ENCODE data around the gene DNM2. TPM values are rescaled to one million over a fixed set of nuclear protein-coding genes. Genes with fewer than 3 reads are reported as not detected.

Gene DNM2
- total and polyA plus RNA-seq, 12 donors, result 78.9 to 206 (median 131) TPM

DNA sequence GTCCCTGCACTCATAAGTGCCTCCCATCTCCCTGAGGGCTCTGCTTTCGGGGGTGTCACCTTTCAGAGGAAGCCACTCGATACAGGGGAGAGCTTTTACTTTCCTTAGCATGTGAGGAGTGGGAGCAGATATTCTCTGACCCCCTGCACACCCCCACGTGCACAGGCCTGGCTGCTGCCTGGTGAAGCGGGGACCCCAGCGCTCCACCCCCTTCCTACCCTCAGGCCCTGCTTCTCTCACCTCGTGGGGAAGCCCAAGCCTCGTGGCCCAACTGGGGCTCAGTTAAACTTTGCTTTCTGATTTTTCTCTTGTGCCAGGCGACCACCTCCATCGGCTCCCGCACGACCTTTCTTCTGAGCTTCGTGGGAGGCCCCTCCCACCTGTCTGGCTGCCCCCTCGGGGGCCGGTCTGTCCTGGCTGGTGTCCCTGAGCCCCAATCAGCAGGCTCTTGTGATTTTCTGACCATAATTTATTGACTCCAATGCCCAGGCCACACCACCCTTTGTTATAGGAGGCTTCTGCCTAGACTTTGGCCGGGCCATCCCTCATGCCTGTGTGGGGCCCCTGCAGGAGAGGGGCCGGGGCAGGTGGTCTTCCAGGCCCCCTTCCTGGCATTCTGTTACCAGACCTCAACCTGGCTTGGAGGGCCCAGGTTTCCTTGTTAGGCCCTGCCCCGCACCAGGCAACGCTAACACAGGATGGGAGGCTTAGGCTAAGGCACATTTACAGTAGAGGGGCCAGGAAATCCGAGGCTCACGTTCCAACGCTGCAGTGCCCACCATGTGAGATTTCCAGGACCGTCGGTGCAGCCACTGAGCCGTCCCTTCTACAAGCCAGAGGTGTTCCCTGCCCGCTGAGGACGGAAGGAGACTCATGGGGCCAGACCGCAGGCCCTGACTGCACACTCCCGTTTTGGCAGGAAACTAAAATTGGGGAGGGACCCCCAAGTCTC is 114.4 kb downstream of the DNM2 start:
- ATAC-seq (no peak), DNase-seq (no peak)
- no peaks in the 10 kb centered on the region for H3K27me3 ChIP-seq
- H3K4me3 ChIP-seq, result no peak overlapping the region
- no peak overlapping the region for H3K27ac ChIP-seq
- 74 to 79% methylated on average over 28 of the region's 28 CpGs for WGBS, 2 donors
- peaks cover 0 to 16% (median 5%) of the 10 kb centered on the region in 9 donors for H3K4me1 ChIP-seq
- peaks cover 0 to 8% (median 6%) of the 10 kb centered on the region in 11 donors for H3K9me3 ChIP-seq
- intact Hi-C loops (cut with DNase I), result no loop called here
- TF ChIP-seq, protein P1, sequence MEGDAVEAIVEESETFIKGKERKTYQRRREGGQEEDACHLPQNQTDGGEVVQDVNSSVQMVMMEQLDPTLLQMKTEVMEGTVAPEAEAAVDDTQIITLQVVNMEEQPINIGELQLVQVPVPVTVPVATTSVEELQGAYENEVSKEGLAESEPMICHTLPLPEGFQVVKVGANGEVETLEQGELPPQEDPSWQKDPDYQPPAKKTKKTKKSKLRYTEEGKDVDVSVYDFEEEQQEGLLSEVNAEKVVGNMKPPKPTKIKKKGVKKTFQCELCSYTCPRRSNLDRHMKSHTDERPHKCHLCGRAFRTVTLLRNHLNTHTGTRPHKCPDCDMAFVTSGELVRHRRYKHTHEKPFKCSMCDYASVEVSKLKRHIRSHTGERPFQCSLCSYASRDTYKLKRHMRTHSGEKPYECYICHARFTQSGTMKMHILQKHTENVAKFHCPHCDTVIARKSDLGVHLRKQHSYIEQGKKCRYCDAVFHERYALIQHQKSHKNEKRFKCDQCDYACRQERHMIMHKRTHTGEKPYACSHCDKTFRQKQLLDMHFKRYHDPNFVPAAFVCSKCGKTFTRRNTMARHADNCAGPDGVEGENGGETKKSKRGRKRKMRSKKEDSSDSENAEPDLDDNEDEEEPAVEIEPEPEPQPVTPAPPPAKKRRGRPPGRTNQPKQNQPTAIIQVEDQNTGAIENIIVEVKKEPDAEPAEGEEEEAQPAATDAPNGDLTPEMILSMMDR (IDR thresholded peaks at IDR 0.05), result no peak
- peaks cover 0 to 80% (median 43%) of the 10 kb centered on the region in 9 donors for H3K36me3 ChIP-seq

GRCh38 chr19:10832939-10833296 is 115.0 kb downstream of the DNM2 start:
- DNase-seq (no peak), ATAC-seq (no peak)
- Histone ChIP-seq H3K4me3 (no peak overlapping the region), H3K36me3 (peaks cover 0 to 74% (median 41%) of the 10 kb centered on the region in 9 donors), H3K4me1 (peaks cover 0 to 16% (median 5%) of the 10 kb centered on the region in 9 donors), H3K27ac (no peak overlapping the region), H3K9me3 (peaks cover 0 to 9% (median 6%) of the 10 kb centered on the region in 11 donors), H3K27me3 (no peaks in the 10 kb centered on the region)
- intact Hi-C loops (cut with DNase I), result no loop called here
- TF ChIP-seq, protein P1 (IDR thresholded peaks at IDR 0.05), result no peak
- 80 to 81% methylated on average over 20 of the region's 20 CpGs for WGBS, 2 donors

DNA sequence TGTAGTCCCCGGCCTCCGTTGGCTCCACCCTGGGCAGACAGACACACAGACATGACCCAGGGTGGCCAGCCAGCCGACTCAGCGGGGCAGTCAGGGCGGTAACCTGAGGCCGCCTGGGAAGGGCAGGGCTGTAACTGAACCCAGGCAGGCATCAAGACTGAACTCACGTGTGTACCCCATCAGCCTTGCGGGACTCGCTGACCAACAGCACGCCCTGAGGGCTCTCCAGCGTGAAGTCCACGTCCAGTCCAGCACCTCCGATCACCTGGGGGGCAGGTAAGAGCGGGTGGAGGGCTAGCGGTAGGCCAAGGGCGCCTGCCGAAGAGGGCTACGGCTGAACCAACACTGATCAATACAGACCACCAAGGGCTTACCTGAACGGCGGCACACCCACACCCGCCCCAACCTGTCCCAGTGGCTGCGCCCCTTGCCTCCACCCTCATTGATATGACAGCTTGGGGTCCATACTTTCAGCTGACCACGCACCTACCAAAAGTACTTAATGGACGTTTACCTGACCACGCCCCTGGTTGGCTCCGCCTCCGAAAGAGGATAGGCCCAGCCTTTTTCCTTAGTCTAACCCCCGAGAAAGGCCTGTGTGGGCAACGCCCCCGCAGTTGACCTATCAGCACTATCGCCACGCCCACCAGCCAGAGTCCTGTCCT is 117.3 kb downstream of the DNM2 start:
- WGBS, 2 donors, result 53% methylated on average over 32 of the region's 32 CpGs
- intact Hi-C loops (cut with DNase I), result loop anchor here in 1 of 10 donors (2.0 kb wide), 1 partner anchor 116 kb away; the partner anchor contains the start of gene DNM2
- H3K36me3 ChIP-seq, result peaks cover 0 to 51% (median 21%) of the 10 kb centered on the region in 9 donors
- H3K4me1 ChIP-seq, result peaks cover 0 to 16% (median 5%) of the 10 kb centered on the region in 9 donors
- TF ChIP-seq, protein P1 (IDR thresholded peaks at IDR 0.05), result no peak
- H3K4me3 ChIP-seq, result peak overlapping the region in 9 of 10 donors; percentile 6 to 86 (median 75)
- DNase-seq (no peak), ATAC-seq (peak in 1 of 8 donors; percentile 0)
- H3K9me3 ChIP-seq, result peaks cover 0 to 20% (median 6%) of the 10 kb centered on the region in 11 donors
- H3K27me3 ChIP-seq, result no peaks in the 10 kb centered on the region
- peak overlapping the region; percentile 54 to 99 (median 98) for H3K27ac ChIP-seq

Data from heart right ventricle (tissue), 16 donors.